Measurements from ENCODE around the gene GRIN3A. TPM values are rescaled to one million over a fixed set of nuclear protein-coding genes. Genes with fewer than 3 reads are reported as not detected.
A peak's percentile ranks its signal among the peaks of the same experiment; 100 is the strongest.

Gene GRIN3A
- total and polyA plus RNA-seq, 4 donors = 0.02 to 0.11 (median 0.07) TPM

DNA sequence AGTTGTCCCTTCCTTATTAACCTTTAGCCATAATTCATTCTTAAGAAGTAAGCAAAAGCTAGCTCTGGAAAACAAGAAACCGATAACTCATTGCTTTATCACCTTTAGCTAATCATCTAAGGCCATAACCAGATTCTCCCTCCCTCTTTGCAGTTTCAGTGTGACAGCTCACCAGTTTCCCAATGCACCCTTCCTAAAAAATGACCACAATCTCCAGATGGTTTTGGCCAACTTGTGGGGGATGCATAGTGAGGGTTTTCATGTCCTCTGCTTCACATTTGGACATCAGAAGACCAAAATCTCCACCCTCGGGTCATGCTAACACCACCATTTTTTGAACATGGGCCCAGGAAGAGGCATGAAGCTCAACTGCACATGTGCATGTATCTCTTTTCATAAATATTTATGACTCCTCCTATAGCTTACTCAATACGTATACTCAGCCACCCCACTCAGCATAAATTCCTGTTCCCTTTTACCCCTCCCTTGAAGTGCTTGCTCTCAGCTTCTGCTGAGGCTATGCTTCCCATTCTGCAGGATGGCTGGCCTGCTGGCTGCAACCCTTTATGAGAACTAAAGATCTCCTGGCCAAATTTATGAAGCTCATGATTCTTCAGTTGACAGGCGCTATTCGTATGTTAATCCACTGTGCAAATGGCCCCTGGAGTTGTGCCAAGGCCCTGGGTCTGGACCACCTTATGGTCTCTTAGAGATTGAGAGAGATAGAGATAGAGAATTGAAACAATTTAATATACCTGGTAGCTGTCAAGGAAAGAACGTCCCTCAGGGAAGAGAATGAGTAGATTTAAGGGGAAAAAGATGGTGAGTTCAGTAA, 158.5 kb downstream of the GRIN3A start:
- H3K27me3 ChIP-seq (ENCODE audit: control insufficient read depth in 3 of 3, insufficient read depth in 3 of 3, low read length in 2 of 3) = no peaks in the 10 kb centered on the region
- peaks cover 0 to 3% (median 0%) of the 10 kb centered on the region in 4 donors for H3K9me3 ChIP-seq (ENCODE audit: control insufficient read depth in 4 of 4, insufficient read depth in 3 of 4, low read length in 3 of 4)
- H3K4me3 ChIP-seq = no peak overlapping the region
- DNase-seq (no peak), ATAC-seq (ENCODE audit: insufficient read depth, low FRiP score) (no peak)
- TF ChIP-seq, protein P1, sequence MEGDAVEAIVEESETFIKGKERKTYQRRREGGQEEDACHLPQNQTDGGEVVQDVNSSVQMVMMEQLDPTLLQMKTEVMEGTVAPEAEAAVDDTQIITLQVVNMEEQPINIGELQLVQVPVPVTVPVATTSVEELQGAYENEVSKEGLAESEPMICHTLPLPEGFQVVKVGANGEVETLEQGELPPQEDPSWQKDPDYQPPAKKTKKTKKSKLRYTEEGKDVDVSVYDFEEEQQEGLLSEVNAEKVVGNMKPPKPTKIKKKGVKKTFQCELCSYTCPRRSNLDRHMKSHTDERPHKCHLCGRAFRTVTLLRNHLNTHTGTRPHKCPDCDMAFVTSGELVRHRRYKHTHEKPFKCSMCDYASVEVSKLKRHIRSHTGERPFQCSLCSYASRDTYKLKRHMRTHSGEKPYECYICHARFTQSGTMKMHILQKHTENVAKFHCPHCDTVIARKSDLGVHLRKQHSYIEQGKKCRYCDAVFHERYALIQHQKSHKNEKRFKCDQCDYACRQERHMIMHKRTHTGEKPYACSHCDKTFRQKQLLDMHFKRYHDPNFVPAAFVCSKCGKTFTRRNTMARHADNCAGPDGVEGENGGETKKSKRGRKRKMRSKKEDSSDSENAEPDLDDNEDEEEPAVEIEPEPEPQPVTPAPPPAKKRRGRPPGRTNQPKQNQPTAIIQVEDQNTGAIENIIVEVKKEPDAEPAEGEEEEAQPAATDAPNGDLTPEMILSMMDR (IDR thresholded peaks at IDR 0.05; ENCODE audit: control extremely low read depth, extremely low read depth) = no peak
- H3K9ac ChIP-seq (ENCODE audit: insufficient read depth in 1 of 2, low read length in 2 of 2) = no peak overlapping the region
- H3K36me3 ChIP-seq (ENCODE audit: control insufficient read depth in 4 of 4, insufficient read depth in 4 of 4, low read length in 4 of 4) = no peaks in the 10 kb centered on the region
- no peaks in the 10 kb centered on the region for H3K4me1 ChIP-seq (ENCODE audit: control insufficient read depth in 5 of 5, insufficient read depth in 5 of 5, low read length in 5 of 5)
- H3K27ac ChIP-seq (ENCODE audit: low read depth in 1 of 2, low read length in 1 of 2) = no peak overlapping the region
- WGBS, 2 donors = 76 to 79% methylated on average over 6 of the region's 6 CpGs

DNA sequence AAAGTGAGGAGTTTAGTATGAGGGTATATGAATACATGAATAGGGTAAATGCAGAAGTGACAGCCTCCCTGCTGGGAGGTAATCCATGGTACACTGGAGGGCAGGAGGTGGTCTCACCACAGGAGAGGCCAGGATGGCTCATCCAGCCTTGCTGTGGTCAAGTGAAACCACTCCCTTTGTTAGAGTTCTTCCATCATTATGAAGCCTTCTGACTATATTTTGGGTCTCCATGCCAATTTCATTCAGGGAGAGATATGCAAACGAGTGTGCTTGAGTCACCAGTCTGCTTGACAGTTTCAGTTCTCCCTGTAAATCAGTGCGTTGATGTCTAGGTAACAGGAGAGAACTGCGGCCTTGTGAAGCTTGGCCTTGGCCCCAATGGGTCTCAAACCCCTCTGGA, 160.1 kb downstream of the GRIN3A start:
- Histone ChIP-seq H3K27me3 (ENCODE audit: control insufficient read depth in 3 of 3, insufficient read depth in 3 of 3, low read length in 2 of 3) (no peaks in the 10 kb centered on the region), H3K27ac (ENCODE audit: low read depth in 1 of 2, low read length in 1 of 2) (no peak overlapping the region), H3K9me3 (ENCODE audit: control insufficient read depth in 4 of 4, insufficient read depth in 3 of 4, low read length in 3 of 4) (peaks cover 0 to 3% (median 0%) of the 10 kb centered on the region in 4 donors), H3K36me3 (ENCODE audit: control insufficient read depth in 4 of 4, insufficient read depth in 4 of 4, low read length in 4 of 4) (no peaks in the 10 kb centered on the region), H3K4me1 (ENCODE audit: control insufficient read depth in 5 of 5, insufficient read depth in 5 of 5, low read length in 5 of 5) (no peaks in the 10 kb centered on the region), H3K4me3 (no peak overlapping the region), H3K9ac (ENCODE audit: insufficient read depth in 1 of 2, low read length in 2 of 2) (no peak overlapping the region)
- no peak for ATAC-seq (ENCODE audit: insufficient read depth, low FRiP score)
- 76 to 79% methylated on average over 3 of the region's 3 CpGs for WGBS, 2 donors
- TF ChIP-seq, protein P1 (IDR thresholded peaks at IDR 0.05; ENCODE audit: control extremely low read depth, extremely low read depth) = no peak
- no peak for DNase-seq

DNA sequence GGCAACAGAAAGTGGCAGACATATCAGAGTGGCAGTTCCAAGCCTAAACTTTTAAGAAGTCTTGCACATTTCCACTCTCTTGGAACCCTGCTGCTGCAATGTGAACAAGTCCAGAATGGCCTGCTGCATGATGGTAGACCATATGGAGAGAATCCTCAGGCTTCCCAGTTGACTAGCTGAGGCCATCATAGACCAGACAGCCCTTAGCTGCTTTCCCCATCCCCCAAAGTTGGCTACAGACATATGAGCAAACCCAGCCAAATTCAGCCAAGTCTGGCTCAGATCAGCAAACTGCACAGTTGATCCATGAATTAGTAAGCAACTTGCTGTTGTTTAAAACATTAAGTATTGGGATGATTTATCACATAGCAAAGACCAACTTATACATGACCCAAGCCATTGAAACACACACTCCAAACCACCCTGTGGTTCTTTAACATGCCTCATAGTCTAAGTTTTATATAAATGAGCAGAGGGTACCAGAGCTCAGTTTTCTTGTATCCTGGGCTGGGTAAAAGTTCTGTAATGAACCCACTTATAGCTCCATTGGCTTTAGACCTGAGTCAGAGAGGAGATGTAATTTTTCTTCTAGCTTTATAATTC, 163.6 kb downstream of the GRIN3A start:
- H3K9me3 ChIP-seq (ENCODE audit: control insufficient read depth in 4 of 4, insufficient read depth in 3 of 4, low read length in 3 of 4) = no peaks in the 10 kb centered on the region
- H3K27me3 ChIP-seq (ENCODE audit: control insufficient read depth in 3 of 3, insufficient read depth in 3 of 3, low read length in 2 of 3) = no peaks in the 10 kb centered on the region
- H3K27ac ChIP-seq (ENCODE audit: low read depth in 1 of 2, low read length in 1 of 2) = no peak overlapping the region
- TF ChIP-seq, protein P1 (IDR thresholded peaks at IDR 0.05; ENCODE audit: control extremely low read depth, extremely low read depth) = no peak
- ATAC-seq (ENCODE audit: insufficient read depth, low FRiP score) = no peak
- H3K9ac ChIP-seq (ENCODE audit: insufficient read depth in 1 of 2, low read length in 2 of 2) = no peak overlapping the region
- H3K36me3 ChIP-seq (ENCODE audit: control insufficient read depth in 4 of 4, insufficient read depth in 4 of 4, low read length in 4 of 4) = peaks cover 0 to 4% (median 2%) of the 10 kb centered on the region in 4 donors
- peak in 2 of 3 donors; percentile 17 to 59 for DNase-seq
- no peaks in the 10 kb centered on the region for H3K4me1 ChIP-seq (ENCODE audit: control insufficient read depth in 5 of 5, insufficient read depth in 5 of 5, low read length in 5 of 5)
- no peak overlapping the region for H3K4me3 ChIP-seq

All from lung (tissue), 12 donors.